A673 (cell line): Measurements from ENCODE around the gene TAF3.

Experiments used
- CTCF ChIP-seq: fragments of 300-800, 200-600 bp; sonication (generic); conservative IDR thresholded peaks from 2 replicates; pipeline ENCODE4 v1.5.1; 2017; ENCODE audit warnings: low read depth, mild to moderate bottlenecking, antibody characterized with exemption, low read length, moderate library complexity, mixed read lengths
- EZH2 ChIP-seq: fragments of 200-600 bp; sonication (generic); IDR thresholded peaks from 2 replicates; pipeline ENCODE4 v1.6.1; 2017; ENCODE audit warnings: borderline replicate concordance, low read depth, mild to moderate bottlenecking, mixed read lengths, antibody characterized with exemption, low read length; ENCODE audit not compliant: poor library complexity, severe bottlenecking

GRCh38 chr10:8060704-8061121 is 242.4 kb downstream of the TAF3 start:
- TF ChIP-seq CTCF = no peak
- TF ChIP-seq EZH2 = no peak
